Immature natural killer cell (primary cell): Measurements from ENCODE around the gene AUH. TPM values are rescaled to one million over a fixed set of nuclear protein-coding genes. Genes with fewer than 3 reads are reported as not detected.

ENCODE experiments used
- DNase-seq, 3 donors: peaks; one replicate each; pipeline ENCODE4 v3.0.0; 2022; ENCODE audit warnings: mixed read lengths in 1 of 3
- H3K27ac Mint-ChIP-seq, 6 donors: one replicate each; pipeline ENCODE4 v1.8.0; 2020; ENCODE audit warnings: mixed read lengths in 6 of 6, mild to moderate bottlenecking in 5 of 6, inconsistent platforms in 4 of 6, moderate library complexity in 3 of 6
- H3K27me3 Mint-ChIP-seq, 3 donors: one replicate each; pipeline ENCODE4 v1.8.0; 2020 to 2021; ENCODE audit warnings: low read depth in 3 of 3, mild to moderate bottlenecking in 3 of 3, mixed read lengths in 3 of 3, moderate library complexity in 3 of 3, inconsistent platforms in 1 of 3
- H3K36me3 Mint-ChIP-seq, 3 donors: one replicate each; pipeline ENCODE4 v1.8.0; 2020; ENCODE audit warnings: mixed read lengths in 3 of 3, inconsistent platforms in 2 of 3, mild to moderate bottlenecking in 2 of 3
- H3K4me1 Mint-ChIP-seq, 2 donors: one replicate each; pipeline ENCODE4 v1.8.0; 2020; ENCODE audit warnings: inconsistent platforms in 2 of 2, mild to moderate bottlenecking in 2 of 2, mixed read lengths in 2 of 2, moderate library complexity in 1 of 2
- H3K4me3 Mint-ChIP-seq, 5 donors: one replicate each; pipeline ENCODE4 v1.8.0; 2020; ENCODE audit warnings: mild to moderate bottlenecking in 5 of 5, mixed read lengths in 5 of 5, inconsistent platforms in 3 of 5, moderate library complexity in 3 of 5
- H3K9me3 Mint-ChIP-seq, 6 donors: one replicate each; pipeline ENCODE4 v1.8.0; 2020; ENCODE audit warnings: mild to moderate bottlenecking in 6 of 6, mixed read lengths in 6 of 6, inconsistent platforms in 4 of 6, moderate library complexity in 3 of 6
- polyA plus RNA-seq, 3 donors: library from polyadenylated mRNA; unstranded; fragments of 300-500 nt; fragmentation: Illumina TruSeq; gene quantifications; one replicate each; pipeline ENCODE4 v1.2.3, GENCODE V29; 2021

Gene AUH
- polyA plus RNA-seq, 3 donors from 2014 or later: 16.9 to 23.2 (median 18.2) TPM

DNA sequence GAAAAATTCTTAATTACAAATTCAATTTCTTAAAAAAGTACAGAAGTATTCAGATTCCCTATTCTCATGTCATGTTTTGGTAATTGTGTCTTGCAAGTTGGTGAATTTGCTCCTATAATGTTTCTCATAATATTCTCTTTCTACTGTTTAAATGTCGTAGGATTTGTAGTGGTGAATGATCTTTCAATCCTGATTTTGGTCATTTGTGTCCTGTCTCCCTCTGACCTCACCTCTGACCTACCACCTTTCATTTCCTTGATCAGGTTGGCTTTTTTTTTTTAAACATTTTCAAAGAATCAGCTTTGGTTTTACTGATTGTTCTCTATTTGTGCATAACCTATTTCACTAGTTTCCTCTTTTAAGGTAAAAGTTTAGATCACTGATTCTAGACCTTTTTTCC lies 102.6 kb downstream of the AUH start:
- Mint-ChIP-seq H3K4me3 (no peak overlapping the region), H3K36me3 (peaks cover 4 to 11% (median 5%) of the 10 kb centered on the region in 3 donors), H3K27me3 (peaks cover 0 to 2% (median 0%) of the 10 kb centered on the region in 3 donors), H3K9me3 (peaks cover 0 to 4% (median 0%) of the 10 kb centered on the region in 6 donors), H3K4me1 (peaks cover 14 to 31% of the 10 kb centered on the region in 2 donors), H3K27ac (no peak overlapping the region)
- DNase-seq: no peak

GRCh38 chr9:91258451-91258850 lies 103.3 kb downstream of the AUH start:
- Mint-ChIP-seq H3K9me3 (no peaks in the 10 kb centered on the region), H3K27ac (peak overlapping the region in 1 of 6 donors; percentile 73), H3K27me3 (peaks cover 0 to 2% (median 1%) of the 10 kb centered on the region in 3 donors), H3K36me3 (peaks cover 0 to 4% (median 0%) of the 10 kb centered on the region in 3 donors), H3K4me3 (no peak overlapping the region), H3K4me1 (peaks cover 20 to 38% of the 10 kb centered on the region in 2 donors)
- no peak for DNase-seq

- Mint-ChIP-seq H3K36me3 (peaks cover 0 to 4% (median 0%) of the 10 kb centered on the region in 3 donors), H3K4me1 (peaks cover 30 to 59% of the 10 kb centered on the region in 2 donors), H3K9me3 (no peaks in the 10 kb centered on the region), H3K27me3 (peaks cover 0 to 2% (median 1%) of the 10 kb centered on the region in 3 donors), H3K27ac (peak overlapping the region in 4 of 6 donors; percentile 50 to 83 (median 66)), H3K4me3 (peak overlapping the region; percentile 22 to 69 (median 59))
- DNase-seq: peak in 1 of 3 donors; percentile 23
Measured at GRCh38 chr9:91256235-91256634, 105.5 kb downstream of the AUH start.

GRCh38 chr9:91255327-91255726 lies 106.4 kb downstream of the AUH start:
- Mint-ChIP-seq H3K27ac (no peak overlapping the region), H3K4me3 (peak overlapping the region in 1 of 5 donors; percentile 31), H3K36me3 (no peaks in the 10 kb centered on the region), H3K4me1 (peaks cover 39 to 68% of the 10 kb centered on the region in 2 donors), H3K9me3 (no peaks in the 10 kb centered on the region), H3K27me3 (peaks cover 0 to 2% (median 1%) of the 10 kb centered on the region in 3 donors)
- DNase-seq: no peak

DNA sequence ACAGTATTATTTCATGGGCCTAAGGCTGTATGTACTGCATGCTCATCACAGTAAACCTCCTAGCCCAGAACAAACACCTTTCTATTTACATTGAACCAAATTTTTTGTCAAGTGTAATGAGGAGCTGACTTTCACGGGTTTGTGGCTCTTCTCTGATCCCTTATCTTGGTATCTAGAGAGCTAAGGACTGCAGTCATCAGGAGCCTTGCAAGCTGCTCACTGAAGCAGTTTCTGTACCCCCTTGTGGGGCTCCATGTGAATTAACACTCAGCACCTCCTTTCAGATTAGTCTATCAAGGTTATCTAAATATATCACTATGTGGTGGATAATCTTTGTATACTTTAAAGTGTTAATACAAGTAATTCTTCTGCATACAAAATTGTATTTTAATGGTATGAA lies 108.2 kb downstream of the AUH start:
- Mint-ChIP-seq H3K9me3 (no peaks in the 10 kb centered on the region), H3K27ac (peak overlapping the region in 4 of 6 donors; percentile 26 to 53 (median 48)), H3K4me1 (peaks cover 51 to 85% of the 10 kb centered on the region in 2 donors), H3K36me3 (no peaks in the 10 kb centered on the region), H3K4me3 (no peak overlapping the region), H3K27me3 (peaks cover 0 to 4% (median 2%) of the 10 kb centered on the region in 3 donors)
- peak; percentile 62 to 77 (median 70) for DNase-seq

- no peaks in the 10 kb centered on the region for H3K9me3 Mint-ChIP-seq
- H3K4me3 Mint-ChIP-seq: peak overlapping the region in 1 of 5 donors; percentile 60
- peaks cover 0 to 4% (median 0%) of the 10 kb centered on the region in 3 donors for H3K27me3 Mint-ChIP-seq
- DNase-seq: no peak
- H3K27ac Mint-ChIP-seq: no peak overlapping the region
- peaks cover 0 to 4% (median 0%) of the 10 kb centered on the region in 3 donors for H3K36me3 Mint-ChIP-seq
- peaks cover 60 to 85% of the 10 kb centered on the region in 2 donors for H3K4me1 Mint-ChIP-seq
Measured at GRCh38 chr9:91248707-91249106, 113.0 kb downstream of the AUH start.

DNA sequence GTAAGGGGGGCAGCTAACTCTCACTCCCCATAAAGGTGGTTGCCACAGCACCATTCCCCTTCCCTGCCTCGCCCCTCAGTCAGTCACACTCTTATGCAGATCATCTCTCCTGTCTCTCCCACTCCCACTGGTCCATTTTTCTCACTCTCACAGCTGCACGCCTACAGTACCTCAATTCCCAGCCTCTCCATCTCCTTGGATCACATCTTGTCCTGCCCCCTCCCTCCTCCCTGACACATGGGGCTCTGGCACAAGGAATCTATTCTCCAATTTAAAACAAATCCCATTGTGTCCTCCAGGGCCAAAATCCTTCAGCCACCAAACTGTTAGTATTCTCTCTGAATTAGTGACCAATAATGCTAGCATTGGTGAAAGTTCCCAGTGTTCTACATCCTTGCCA lies 114.4 kb downstream of the AUH start:
- H3K4me3 Mint-ChIP-seq: peak overlapping the region in 1 of 5 donors; percentile 8
- peaks cover 0 to 3% (median 0%) of the 10 kb centered on the region in 3 donors for H3K27me3 Mint-ChIP-seq
- H3K36me3 Mint-ChIP-seq: peaks cover 0 to 4% (median 0%) of the 10 kb centered on the region in 3 donors
- no peak for DNase-seq
- peak overlapping the region in 2 of 6 donors; percentile 13 to 66 for H3K27ac Mint-ChIP-seq
- no peaks in the 10 kb centered on the region for H3K9me3 Mint-ChIP-seq
- H3K4me1 Mint-ChIP-seq: peaks cover 50 to 81% of the 10 kb centered on the region in 2 donors

DNA sequence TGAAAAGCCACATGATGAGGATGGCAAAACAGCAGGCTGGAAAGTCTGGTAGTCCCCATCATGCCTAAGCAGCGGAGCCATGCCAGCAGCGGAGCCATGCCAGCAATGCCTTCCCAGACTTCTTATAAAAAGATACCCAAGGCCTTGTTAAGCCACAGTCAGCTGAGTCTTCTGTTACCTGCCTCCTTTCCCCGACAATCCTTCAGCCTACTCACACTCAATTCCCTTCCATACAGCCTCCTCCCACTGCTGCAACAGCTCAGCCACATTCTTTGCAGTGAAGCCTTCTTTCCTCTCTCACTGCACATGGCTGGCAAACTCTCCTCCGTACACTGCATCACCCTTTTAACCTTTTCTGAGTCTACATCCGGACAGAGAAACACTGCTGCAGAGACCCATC lies 114.9 kb downstream of the AUH start:
- H3K27ac Mint-ChIP-seq: peak overlapping the region in 2 of 6 donors; percentile 66 to 71
- peaks cover 51 to 81% of the 10 kb centered on the region in 2 donors for H3K4me1 Mint-ChIP-seq
- peaks cover 0 to 9% (median 0%) of the 10 kb centered on the region in 3 donors for H3K36me3 Mint-ChIP-seq
- peaks cover 0 to 3% (median 0%) of the 10 kb centered on the region in 3 donors for H3K27me3 Mint-ChIP-seq
- no peak for DNase-seq
- no peaks in the 10 kb centered on the region for H3K9me3 Mint-ChIP-seq
- H3K4me3 Mint-ChIP-seq: peak overlapping the region in 1 of 5 donors; percentile 14

DNA sequence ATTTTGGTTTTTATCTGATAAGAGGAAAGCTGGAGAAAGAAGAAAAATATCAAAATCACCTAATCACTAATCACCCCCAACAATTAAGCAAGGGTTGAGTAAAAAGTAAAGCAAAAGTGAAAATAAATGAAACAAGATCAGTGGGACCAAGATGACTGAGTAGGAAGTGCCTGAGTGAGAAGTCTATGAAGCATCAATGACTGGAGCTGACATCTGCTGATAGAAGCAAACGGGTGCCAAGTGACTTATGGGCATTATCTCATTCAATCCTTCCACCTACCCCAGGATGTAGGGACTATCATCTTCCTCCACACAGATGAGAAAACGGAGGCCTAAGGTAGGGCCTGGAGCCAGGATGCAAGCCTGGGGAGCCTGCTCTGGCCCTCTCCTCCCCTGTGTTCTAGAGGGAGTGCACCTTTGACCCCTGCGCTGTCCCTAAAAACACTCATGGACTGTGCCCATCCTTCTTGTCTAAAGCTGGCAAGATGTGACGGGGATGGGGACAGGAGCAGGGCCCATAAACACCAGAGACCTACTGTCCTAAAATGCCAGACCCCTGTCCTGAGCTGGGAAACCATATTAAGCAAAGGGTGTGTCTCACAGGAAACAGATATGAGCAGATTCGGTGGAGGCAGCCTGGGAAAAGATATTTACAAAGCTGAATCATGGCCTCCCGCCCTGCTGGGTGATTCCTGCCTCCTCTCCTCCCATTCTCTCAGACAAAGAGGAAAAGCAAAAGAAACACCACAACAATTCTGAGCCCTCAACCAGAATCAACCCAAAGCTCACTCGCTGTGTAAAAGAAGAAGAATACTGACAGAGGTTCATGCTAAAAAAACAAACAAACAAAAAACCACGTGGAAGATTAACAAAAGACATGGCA lies 116.0 kb downstream of the AUH start:
- H3K4me3 Mint-ChIP-seq: peak overlapping the region; percentile 12 to 62 (median 30)

DNA sequence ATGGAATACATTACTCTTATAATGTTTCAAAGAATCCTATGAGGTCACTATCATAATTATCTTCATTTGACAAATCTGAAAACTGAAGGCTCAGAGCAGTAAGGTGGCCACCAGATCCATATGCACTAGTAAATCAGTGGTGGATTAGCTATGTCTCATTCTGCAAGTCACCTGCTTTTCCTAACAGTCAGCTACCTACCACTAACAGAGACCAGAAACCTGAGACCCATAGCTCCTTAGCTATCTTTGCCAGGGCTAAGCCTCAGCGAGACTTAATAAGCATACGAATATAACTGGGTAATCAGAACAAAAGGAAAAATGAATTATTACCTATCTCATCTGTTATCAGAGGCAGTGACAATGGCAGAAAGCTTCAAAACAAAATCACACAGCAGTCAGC lies 118.7 kb downstream of the AUH start:
- H3K4me1 Mint-ChIP-seq: peaks cover 26 to 47% of the 10 kb centered on the region in 2 donors
- peaks cover 0 to 3% (median 0%) of the 10 kb centered on the region in 3 donors for H3K27me3 Mint-ChIP-seq
- H3K9me3 Mint-ChIP-seq: no peaks in the 10 kb centered on the region
- no peak overlapping the region for H3K27ac Mint-ChIP-seq
- H3K36me3 Mint-ChIP-seq: peaks cover 0 to 19% (median 0%) of the 10 kb centered on the region in 3 donors
- H3K4me3 Mint-ChIP-seq: no peak overlapping the region
- no peak for DNase-seq

More for the DNA sequence above, 116.0 kb downstream of the AUH start:
- peak; percentile 18 to 29 (median 21) for DNase-seq
- no peaks in the 10 kb centered on the region for H3K9me3 Mint-ChIP-seq
- H3K4me1 Mint-ChIP-seq: peaks cover 45 to 71% of the 10 kb centered on the region in 2 donors
- peaks cover 0 to 9% (median 0%) of the 10 kb centered on the region in 3 donors for H3K36me3 Mint-ChIP-seq
- peak overlapping the region; percentile 51 to 90 (median 81) for H3K27ac Mint-ChIP-seq
- peaks cover 0 to 3% (median 0%) of the 10 kb centered on the region in 3 donors for H3K27me3 Mint-ChIP-seq

DNA sequence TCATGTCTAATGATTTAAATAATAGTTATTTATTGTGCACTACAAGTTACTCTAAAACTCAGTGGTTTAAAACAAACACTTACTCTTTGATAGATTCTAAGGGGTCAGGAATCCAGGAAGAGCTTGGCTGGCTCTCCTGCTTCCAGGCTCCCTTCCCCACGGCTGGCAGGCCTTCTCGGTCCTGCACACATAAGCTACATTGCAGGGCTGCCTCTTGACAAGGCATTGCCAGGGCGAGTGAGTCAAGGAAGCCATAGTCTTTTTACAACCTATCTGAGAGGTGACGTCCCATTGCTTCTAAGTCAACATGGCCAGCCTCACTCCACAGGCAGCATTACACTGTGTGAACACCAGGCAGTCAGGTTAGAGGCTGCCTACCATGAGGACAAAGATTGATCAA lies 119.8 kb downstream of the AUH start:
- H3K27ac Mint-ChIP-seq: peak overlapping the region in 1 of 6 donors; percentile 26
- DNase-seq: no peak
- peaks cover 0 to 22% (median 0%) of the 10 kb centered on the region in 3 donors for H3K36me3 Mint-ChIP-seq
- H3K9me3 Mint-ChIP-seq: no peaks in the 10 kb centered on the region
- H3K4me3 Mint-ChIP-seq: no peak overlapping the region
- H3K27me3 Mint-ChIP-seq: peaks cover 0 to 3% (median 0%) of the 10 kb centered on the region in 3 donors
- H3K4me1 Mint-ChIP-seq: peaks cover 20 to 40% of the 10 kb centered on the region in 2 donors

DNA sequence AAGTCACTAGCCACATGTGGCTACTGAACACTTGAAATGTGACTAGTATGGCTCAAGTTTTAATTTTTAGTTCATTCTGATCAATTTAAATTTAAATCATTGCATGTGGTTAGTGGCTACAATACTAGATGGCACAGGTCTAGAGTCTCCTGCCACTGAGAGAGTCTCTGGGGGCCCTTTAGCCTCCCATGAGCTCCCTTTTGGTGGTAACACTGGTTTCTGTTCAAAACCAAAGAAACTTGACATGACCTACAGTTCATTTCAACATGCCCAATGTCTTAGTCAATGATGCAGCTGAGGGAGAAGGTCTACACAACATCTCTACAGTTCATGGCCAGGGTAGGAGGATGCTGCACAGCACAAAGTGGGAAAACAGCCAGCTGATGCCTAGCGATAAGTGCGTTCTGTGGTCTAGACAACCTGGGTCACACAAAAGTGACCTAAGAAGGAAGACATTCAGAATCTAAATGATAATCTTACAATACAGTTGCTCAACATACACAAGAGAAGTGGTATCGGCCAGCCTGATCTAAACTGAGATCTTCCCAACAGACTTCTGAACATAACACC lies 121.0 kb downstream of the AUH start:
- no peak for DNase-seq
- H3K36me3 Mint-ChIP-seq: peaks cover 0 to 26% (median 4%) of the 10 kb centered on the region in 3 donors
- no peak overlapping the region for H3K27ac Mint-ChIP-seq
- H3K4me3 Mint-ChIP-seq: no peak overlapping the region
- H3K4me1 Mint-ChIP-seq: peaks cover 12 to 30% of the 10 kb centered on the region in 2 donors
- H3K27me3 Mint-ChIP-seq: peaks cover 0 to 3% (median 0%) of the 10 kb centered on the region in 3 donors
- H3K9me3 Mint-ChIP-seq: no peaks in the 10 kb centered on the region

- Mint-ChIP-seq H3K36me3 (peaks cover 4 to 32% (median 5%) of the 10 kb centered on the region in 3 donors), H3K27ac (no peak overlapping the region), H3K4me1 (peaks cover 3 to 24% of the 10 kb centered on the region in 2 donors), H3K27me3 (peaks cover 0 to 3% (median 0%) of the 10 kb centered on the region in 3 donors), H3K4me3 (no peak overlapping the region), H3K9me3 (no peaks in the 10 kb centered on the region)
- no peak for DNase-seq
Measured at GRCh38 chr9:91239367-91240111, 122.2 kb downstream of the AUH start.
